ENCODE measurements around the gene MON2. TPM values are rescaled to one million over a fixed set of nuclear protein-coding genes. Genes with fewer than 3 reads are reported as not detected.
"Not testable (repeated sequence)": the region's sequence is repeated elsewhere in the genome, so short reads cannot be mapped to it uniquely, and the experiment has no call there.

The MON2 gene
- total RNA-seq, 6 experiments from 2014 or later, result 29.6 to 44.1 (median 38.8) TPM

DNA sequence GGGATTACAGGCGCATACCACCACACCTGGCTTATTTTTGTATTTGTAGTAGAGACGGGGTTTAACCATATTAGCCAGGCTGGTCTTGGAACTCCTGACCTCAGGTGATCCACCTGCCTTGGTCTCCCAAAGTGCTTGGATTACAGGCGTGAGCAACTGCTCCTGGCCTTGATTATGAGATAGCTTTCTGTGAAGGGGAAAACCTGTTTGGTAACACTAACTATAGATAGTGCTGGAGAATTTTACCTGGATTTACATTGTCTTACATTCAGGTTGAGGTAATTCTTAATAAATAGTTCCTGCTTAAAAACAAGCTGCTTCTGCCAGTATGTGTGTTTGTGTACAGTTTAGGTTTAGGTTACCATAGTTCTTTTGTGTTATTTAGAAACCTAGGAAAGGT lies 77.1 kb downstream of the MON2 start:
- no peak for DNase-seq
- H3K36me3 Mint-ChIP-seq (ENCODE audit: low read depth), result peaks cover 16% of the 10 kb centered on the region; the same call in 1 of the 2 replicates
- no peaks in the 10 kb centered on the region for H3K9me3 Mint-ChIP-seq
- no peak overlapping the region for H3K27ac Mint-ChIP-seq
- no peaks in the 10 kb centered on the region for H3K4me1 Mint-ChIP-seq (ENCODE audit: low read depth)
- H3K27me3 Mint-ChIP-seq (ENCODE audit: insufficient read depth), result no peaks in the 10 kb centered on the region; the same call in 1 of the 2 replicates
- TF ChIP-seq CTCF (IDR thresholded peaks at IDR 0.05), result no peak
- H3K4me3 Mint-ChIP-seq, result no peak overlapping the region

DNA sequence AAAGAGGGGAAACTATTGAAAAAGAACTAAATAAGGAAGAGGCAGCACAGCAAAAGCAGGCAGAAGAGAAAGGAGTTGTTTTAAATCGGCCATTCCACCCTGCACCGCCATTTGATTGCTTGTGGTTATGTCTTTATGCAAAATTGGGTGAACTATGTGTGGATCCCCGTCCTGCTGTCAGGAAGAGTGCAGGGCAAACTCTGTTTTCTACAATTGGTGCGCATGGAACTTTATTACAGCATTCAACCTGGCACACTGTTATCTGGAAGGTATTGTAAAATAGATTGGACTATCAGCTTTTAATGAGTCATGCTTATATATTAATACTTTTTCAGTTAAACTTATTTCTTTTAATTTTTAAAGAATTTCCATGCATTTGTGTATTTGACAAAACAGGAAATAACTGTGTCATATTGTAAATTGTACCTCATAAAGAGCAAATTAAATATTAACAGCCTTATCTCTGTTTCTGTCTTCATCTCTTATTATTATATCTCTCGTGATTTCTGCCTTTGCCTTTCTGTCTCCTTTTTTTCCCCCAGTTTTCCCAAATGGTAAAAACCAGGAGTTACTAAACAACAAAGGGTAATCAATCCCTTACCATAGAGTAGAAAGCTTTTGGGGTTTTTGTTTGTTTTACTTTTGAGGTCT lies 86.4 kb downstream of the MON2 start:
- H3K9me3 Mint-ChIP-seq, result no peaks in the 10 kb centered on the region
- no peaks in the 10 kb centered on the region for H3K4me1 Mint-ChIP-seq (ENCODE audit: low read depth)
- no peak overlapping the region for H3K27ac Mint-ChIP-seq
- no peaks in the 10 kb centered on the region for H3K27me3 Mint-ChIP-seq (ENCODE audit: insufficient read depth)
- DNase-seq, result no peak
- no peak for TF ChIP-seq CTCF (IDR thresholded peaks at IDR 0.05)
- H3K36me3 Mint-ChIP-seq (ENCODE audit: low read depth), result peaks cover 21% of the 10 kb centered on the region
- no peak overlapping the region for H3K4me3 Mint-ChIP-seq

GRCh38 chr12:62559366-62559765 lies 92.7 kb downstream of the MON2 start:
- H3K27ac Mint-ChIP-seq; H3K4me3 Mint-ChIP-seq; H3K27me3 Mint-ChIP-seq (ENCODE audit: insufficient read depth); H3K9me3 Mint-ChIP-seq; H3K4me1 Mint-ChIP-seq (ENCODE audit: low read depth); DNase-seq: not testable (repeated sequence)
- H3K36me3 Mint-ChIP-seq (ENCODE audit: low read depth), result peaks cover 19% of the 10 kb centered on the region

GRCh38 chr12:62562846-62563245 lies 96.2 kb downstream of the MON2 start:
- Mint-ChIP-seq H3K27ac (peak overlapping the region; percentile 65), H3K27me3 (ENCODE audit: insufficient read depth) (no peaks in the 10 kb centered on the region), H3K36me3 (ENCODE audit: low read depth) (peaks cover 22% of the 10 kb centered on the region), H3K9me3 (no peaks in the 10 kb centered on the region), H3K4me1 (ENCODE audit: low read depth) (peaks cover 7% of the 10 kb centered on the region), H3K4me3 (no peak overlapping the region)
- no peak for TF ChIP-seq CTCF (IDR thresholded peaks at IDR 0.05)
- peak; percentile 13 for DNase-seq

DNA sequence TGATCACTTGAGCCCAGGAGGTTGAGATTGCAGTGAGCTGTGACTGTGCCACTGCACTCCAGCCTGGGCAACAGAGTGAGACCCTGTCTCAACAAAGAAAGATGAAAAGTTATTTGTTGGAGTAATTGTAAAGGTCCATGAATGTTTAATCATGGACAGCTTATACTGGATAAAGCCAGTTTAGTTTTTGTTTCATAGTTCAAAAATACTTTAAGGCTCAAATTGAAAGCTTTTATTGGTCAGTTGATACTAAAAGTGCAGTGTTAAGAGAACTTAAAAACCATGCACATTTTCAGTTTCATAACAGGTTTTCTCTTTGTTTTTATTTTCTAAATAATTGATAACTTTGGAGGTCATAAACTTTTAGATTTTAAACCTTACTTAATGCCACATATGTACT lies 108.4 kb downstream of the MON2 start:
- no peak for TF ChIP-seq CTCF (IDR thresholded peaks at IDR 0.05)
- Mint-ChIP-seq H3K9me3 (no peaks in the 10 kb centered on the region), H3K27me3 (ENCODE audit: insufficient read depth) (no peaks in the 10 kb centered on the region; the same call in 1 of the 2 replicates), H3K4me1 (ENCODE audit: low read depth) (0 out of 2 replicates have a peak, but pooled peaks cover 6% of the 10 kb centered on the region), H3K36me3 (ENCODE audit: low read depth) (peaks cover 6% of the 10 kb centered on the region; the same call in 1 of the 2 replicates), H3K4me3 (no peak overlapping the region), H3K27ac (no peak overlapping the region)
- DNase-seq, result no peak

DNA sequence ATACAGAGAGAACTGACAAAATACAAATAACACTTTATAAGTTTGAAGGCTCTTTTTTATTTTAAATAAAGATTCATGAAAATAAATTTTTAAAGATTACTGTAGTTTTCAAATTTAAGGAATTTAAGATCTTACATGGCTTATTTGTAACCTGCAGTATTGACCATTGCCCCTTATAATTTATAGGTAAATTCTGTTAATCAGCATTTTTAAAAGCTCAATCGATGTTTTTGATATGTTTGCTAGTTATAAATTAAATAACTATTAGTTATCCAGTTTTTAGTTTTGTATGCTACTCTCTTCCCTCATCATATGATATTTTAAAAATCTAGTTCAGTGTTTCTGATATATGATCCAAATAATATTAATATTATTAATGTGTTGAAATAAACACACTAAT lies 109.9 kb downstream of the MON2 start:
- Mint-ChIP-seq H3K27me3 (ENCODE audit: insufficient read depth) (no peaks in the 10 kb centered on the region; the same call in 1 of the 2 replicates), H3K4me1 (ENCODE audit: low read depth) (0 out of 2 replicates have a peak, but pooled peaks cover 6% of the 10 kb centered on the region), H3K27ac (no peak overlapping the region), H3K36me3 (ENCODE audit: low read depth) (peaks cover 6% of the 10 kb centered on the region; the same call in 1 of the 2 replicates), H3K9me3 (no peaks in the 10 kb centered on the region), H3K4me3 (no peak overlapping the region)
- TF ChIP-seq CTCF (IDR thresholded peaks at IDR 0.05), result no peak
- no peak for DNase-seq
